Activated CD4-positive, alpha-beta T cell treated with anti-CD3 and anti-CD28 coated beads, Interleukin-2, amount 10 ng/mL, durations not matched to agents 7 days and 5 days (primary cell): ENCODE measurements around the gene C12orf50. TPM values are rescaled to one million over a fixed set of nuclear protein-coding genes. Genes with fewer than 3 reads are reported as not detected.

Source experiments
- CTCF ChIA-PET: fragments of 350-600 bp; sonication (Branson Sonifier 250); formaldehyde crosslinking; loops from one replicate; lab custom pipeline; 2021; ENCODE audit warnings: antibody characterized with exemption; lab: Charles Lee
- POLR2A ChIA-PET: fragments of 350-600 bp; sonication (Branson Sonifier 250); formaldehyde crosslinking; loops from one replicate; lab custom pipeline; 2021; ENCODE audit warnings: antibody characterized with exemption; lab: Charles Lee
- DNase-seq: peaks from one replicate; pipeline ENCODE4 v3.0.0-alpha.2; 2020
- H3K27ac Mint-ChIP-seq: one replicate; pipeline ENCODE4 v1.8.0; 2021; ENCODE audit warnings: mild to moderate bottlenecking, moderate library complexity, mixed read lengths
- H3K27me3 Mint-ChIP-seq: one replicate; pipeline ENCODE4 v1.8.0; 2021; ENCODE audit warnings: mixed read lengths
- H3K36me3 Mint-ChIP-seq: one replicate; pipeline ENCODE4 v1.8.0; 2021; ENCODE audit warnings: low read depth, mixed read lengths
- H3K4me1 Mint-ChIP-seq: one replicate; pipeline ENCODE4 v1.8.0; 2021; ENCODE audit warnings: mixed read lengths
- H3K4me3 Mint-ChIP-seq: one replicate; pipeline ENCODE4 v1.8.0; 2021; ENCODE audit warnings: mild to moderate bottlenecking, moderate library complexity, mixed read lengths
- H3K9me3 Mint-ChIP-seq: one replicate; pipeline ENCODE4 v1.8.0; 2021; ENCODE audit warnings: mixed read lengths
- total RNA-seq, 2 experiments: library from RNA; stranded (reverse); gene quantifications; one replicate each; pipeline ENCODE4 v1.2.3, GENCODE V29; 2021

C12orf50 gene
- total RNA-seq, 2 experiments from 2014 or later, result not detected

- no peak overlapping the region for H3K27ac Mint-ChIP-seq
- CTCF ChIA-PET, result no interaction called here
- H3K4me3 Mint-ChIP-seq, result no peak overlapping the region
- POLR2A ChIA-PET, result interaction anchor here (0.6 kb wide), 1 partner anchor 983 kb away, joined by 3 read pairs; no protein-coding TSS in a partner anchor
- H3K36me3 Mint-ChIP-seq, result no peaks in the 10 kb centered on the region
- no peaks in the 10 kb centered on the region for H3K9me3 Mint-ChIP-seq
- DNase-seq, result no peak
- no peaks in the 10 kb centered on the region for H3K27me3 Mint-ChIP-seq
- H3K4me1 Mint-ChIP-seq, result no peaks in the 10 kb centered on the region
Measured at GRCh38 chr12:87930627-87931026, 98.6 kb downstream of the C12orf50 start.

Other genes with a start within 250 kb of the C12orf50 start
- 10 to 100 TPM; 10.9 to 12.2 TPM for gene CEP290, start 112.7 kb upstream of the C12orf50 start, total RNA-seq
- gene TMTC3, start 112.9 kb upstream of the C12orf50 start, total RNA-seq, result 1 to 10 TPM; 6.1 to 6.4 TPM